ENCODE data around the gene SUPT5H. TPM values are rescaled to one million over a fixed set of nuclear protein-coding genes. Genes with fewer than 3 reads are reported as not detected.
A peak's percentile ranks its signal among the peaks of the same experiment; 100 is the strongest.

SUPT5H gene
- total and polyA plus RNA-seq, 2 of the 13 experiments (the other 11 are each of a cell fraction or from before 2014, with no cell fraction given), result 48.2 to 51.7 TPM

DNA sequence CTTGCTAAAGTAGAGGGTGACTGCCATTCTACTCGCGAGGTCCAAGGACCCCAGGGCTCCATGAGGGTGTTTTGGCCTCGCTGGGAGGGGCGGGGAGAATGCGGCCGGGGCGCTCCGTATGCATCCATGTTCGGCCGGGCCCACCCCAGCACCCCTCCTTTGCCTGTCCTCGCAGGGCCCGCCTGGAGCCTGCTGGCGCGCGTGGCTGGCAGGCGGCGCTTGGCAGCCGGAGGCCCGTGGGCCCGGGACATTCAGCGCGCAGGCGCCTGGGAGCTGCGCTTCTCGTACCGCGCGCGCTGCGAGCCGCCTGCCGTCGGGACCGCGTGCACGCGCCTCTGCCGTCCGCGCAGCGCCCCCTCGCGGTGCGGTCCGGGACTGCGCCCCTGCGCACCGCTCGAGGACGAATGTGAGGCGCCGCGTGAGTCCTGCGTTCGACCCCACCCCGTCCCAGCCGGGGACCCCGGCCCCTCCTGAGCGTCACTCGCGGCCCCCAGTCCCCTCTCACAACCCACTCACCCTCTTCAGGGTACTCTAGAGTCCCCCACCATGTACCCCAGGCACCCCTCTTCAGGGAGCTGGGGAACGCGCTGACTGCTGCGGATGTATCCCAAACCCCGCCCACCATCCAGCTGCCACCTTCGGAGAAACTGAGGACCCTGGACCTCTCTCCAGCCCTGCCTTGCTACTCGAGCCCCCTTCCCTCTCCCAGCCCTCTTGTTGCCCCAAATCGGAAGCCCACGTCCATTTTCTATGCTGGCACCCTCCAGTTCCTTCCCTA is 57.4 kb downstream of the SUPT5H start (continued):
- TF ChIP-seq ZNF225 (CRISPR knock-in tag; IDR thresholded peaks at IDR 0.05), result peak; percentile 96
- TF ChIP-seq, protein P1, sequence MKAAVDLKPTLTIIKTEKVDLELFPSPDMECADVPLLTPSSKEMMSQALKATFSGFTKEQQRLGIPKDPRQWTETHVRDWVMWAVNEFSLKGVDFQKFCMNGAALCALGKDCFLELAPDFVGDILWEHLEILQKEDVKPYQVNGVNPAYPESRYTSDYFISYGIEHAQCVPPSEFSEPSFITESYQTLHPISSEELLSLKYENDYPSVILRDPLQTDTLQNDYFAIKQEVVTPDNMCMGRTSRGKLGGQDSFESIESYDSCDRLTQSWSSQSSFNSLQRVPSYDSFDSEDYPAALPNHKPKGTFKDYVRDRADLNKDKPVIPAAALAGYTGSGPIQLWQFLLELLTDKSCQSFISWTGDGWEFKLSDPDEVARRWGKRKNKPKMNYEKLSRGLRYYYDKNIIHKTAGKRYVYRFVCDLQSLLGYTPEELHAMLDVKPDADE (CRISPR knock-in tag; IDR thresholded peaks at IDR 0.05), result peak; percentile 96
- TF ChIP-seq, protein P2, sequence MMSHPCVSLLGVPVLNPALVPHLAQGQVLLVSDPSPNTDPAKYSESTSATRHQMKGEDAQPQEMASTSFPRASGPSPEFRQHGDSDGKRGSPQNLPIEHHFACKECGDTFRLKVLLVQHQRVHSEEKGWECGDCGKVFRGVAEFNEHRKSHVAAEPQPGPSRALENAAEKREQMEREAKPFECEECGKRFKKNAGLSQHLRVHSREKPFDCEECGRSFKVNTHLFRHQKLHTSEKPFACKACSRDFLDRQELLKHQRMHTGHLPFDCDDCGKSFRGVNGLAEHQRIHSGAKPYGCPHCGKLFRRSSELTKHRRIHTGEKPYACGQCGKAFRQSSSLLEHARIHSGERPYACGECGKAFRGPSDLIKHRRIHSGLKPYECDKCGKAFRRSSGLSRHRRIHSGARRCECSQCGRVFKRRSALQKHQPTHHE (CRISPR knock-in tag; IDR thresholded peaks at IDR 0.05; ENCODE audit: borderline replicate concordance), result peak; percentile 93; the same call in 1 of the 2 replicates
- TF ChIP-seq TBX2 (CRISPR knock-in tag; IDR thresholded peaks at IDR 0.05; ENCODE audit: borderline replicate concordance), result peak; percentile 59; the same call in 1 of the 2 replicates
- TF ChIP-seq KMT2A (CRISPR knock-in tag; IDR thresholded peaks at IDR 0.05), result 0 out of 2 replicates have a peak, but pooled peaks have one; percentile 50
- TF ChIP-seq MTA3 (CRISPR knock-in tag; IDR thresholded peaks at IDR 0.05), result no peak
- TF ChIP-seq, protein P3, sequence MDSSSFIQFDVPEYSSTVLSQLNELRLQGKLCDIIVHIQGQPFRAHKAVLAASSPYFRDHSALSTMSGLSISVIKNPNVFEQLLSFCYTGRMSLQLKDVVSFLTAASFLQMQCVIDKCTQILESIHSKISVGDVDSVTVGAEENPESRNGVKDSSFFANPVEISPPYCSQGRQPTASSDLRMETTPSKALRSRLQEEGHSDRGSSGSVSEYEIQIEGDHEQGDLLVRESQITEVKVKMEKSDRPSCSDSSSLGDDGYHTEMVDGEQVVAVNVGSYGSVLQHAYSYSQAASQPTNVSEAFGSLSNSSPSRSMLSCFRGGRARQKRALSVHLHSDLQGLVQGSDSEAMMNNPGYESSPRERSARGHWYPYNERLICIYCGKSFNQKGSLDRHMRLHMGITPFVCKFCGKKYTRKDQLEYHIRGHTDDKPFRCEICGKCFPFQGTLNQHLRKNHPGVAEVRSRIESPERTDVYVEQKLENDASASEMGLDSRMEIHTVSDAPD (CRISPR knock-in tag; IDR thresholded peaks at IDR 0.05), result peak; percentile 86; the same call in 1 of the 2 replicates
- no peak for TF ChIP-seq NONO (IDR thresholded peaks at IDR 0.05)
- TF ChIP-seq NONO (CRISPR knock-in tag; conservative IDR thresholded peaks at IDR 0.05), result peak; percentile 73; the same call in 1 of the 2 replicates
- TF ChIP-seq GZF1 (CRISPR knock-in tag; IDR thresholded peaks at IDR 0.05), result peak; percentile 58; the same call in 1 of the 2 replicates
- no peak for TF ChIP-seq DNMT3B (CRISPR knock-in tag; conservative IDR thresholded peaks at IDR 0.05)
- peak; percentile 98 for TF ChIP-seq ZNF724P (CRISPR knock-in tag; IDR thresholded peaks at IDR 0.05; ENCODE audit: borderline replicate concordance)
- TF ChIP-seq, protein P4, sequence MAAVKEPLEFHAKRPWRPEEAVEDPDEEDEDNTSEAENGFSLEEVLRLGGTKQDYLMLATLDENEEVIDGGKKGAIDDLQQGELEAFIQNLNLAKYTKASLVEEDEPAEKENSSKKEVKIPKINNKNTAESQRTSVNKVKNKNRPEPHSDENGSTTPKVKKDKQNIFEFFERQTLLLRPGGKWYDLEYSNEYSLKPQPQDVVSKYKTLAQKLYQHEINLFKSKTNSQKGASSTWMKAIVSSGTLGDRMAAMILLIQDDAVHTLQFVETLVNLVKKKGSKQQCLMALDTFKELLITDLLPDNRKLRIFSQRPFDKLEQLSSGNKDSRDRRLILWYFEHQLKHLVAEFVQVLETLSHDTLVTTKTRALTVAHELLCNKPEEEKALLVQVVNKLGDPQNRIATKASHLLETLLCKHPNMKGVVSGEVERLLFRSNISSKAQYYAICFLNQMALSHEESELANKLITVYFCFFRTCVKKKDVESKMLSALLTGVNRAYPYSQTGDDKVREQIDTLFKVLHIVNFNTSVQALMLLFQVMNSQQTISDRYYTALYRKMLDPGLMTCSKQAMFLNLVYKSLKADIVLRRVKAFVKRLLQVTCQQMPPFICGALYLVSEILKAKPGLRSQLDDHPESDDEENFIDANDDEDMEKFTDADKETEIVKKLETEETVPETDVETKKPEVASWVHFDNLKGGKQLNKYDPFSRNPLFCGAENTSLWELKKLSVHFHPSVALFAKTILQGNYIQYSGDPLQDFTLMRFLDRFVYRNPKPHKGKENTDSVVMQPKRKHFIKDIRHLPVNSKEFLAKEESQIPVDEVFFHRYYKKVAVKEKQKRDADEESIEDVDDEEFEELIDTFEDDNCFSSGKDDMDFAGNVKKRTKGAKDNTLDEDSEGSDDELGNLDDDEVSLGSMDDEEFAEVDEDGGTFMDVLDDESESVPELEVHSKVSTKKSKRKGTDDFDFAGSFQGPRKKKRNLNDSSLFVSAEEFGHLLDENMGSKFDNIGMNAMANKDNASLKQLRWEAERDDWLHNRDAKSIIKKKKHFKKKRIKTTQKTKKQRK (IDR thresholded peaks at IDR 0.05; ENCODE audit: low read length), result no peak
- TF ChIP-seq, protein P5, sequence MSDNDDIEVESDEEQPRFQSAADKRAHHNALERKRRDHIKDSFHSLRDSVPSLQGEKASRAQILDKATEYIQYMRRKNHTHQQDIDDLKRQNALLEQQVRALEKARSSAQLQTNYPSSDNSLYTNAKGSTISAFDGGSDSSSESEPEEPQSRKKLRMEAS (IDR thresholded peaks at IDR 0.05), result peak; percentile 99
- peak; percentile 98 for TF ChIP-seq TEAD2 (CRISPR knock-in tag; IDR thresholded peaks at IDR 0.05)
- TF ChIP-seq NFATC3 (CRISPR knock-in tag; IDR thresholded peaks at IDR 0.05), result 0 out of 2 replicates have a peak, but pooled peaks have one; percentile 71
- peak; percentile 99 for TF ChIP-seq ARNT2 (CRISPR knock-in tag; IDR thresholded peaks at IDR 0.05; ENCODE audit: low read depth)
- peak; percentile 51 for TF ChIP-seq HNRNPLL (IDR thresholded peaks at IDR 0.05; ENCODE audit: low read depth, low read length, poor library complexity, severe bottlenecking)
